Choroid plexus epithelial cell (primary cell): ENCODE data around the gene PRKG1.

Source experiments
- DNase-seq: peaks from one replicate; pipeline ENCODE4 v3.0.0-alpha.2; 2010; ENCODE audit warnings: low read depth
- H3K4me3 ChIP-seq: 2 replicates; pipeline ENCODE4 v1.5.1; 2011; ENCODE audit warnings: low read depth, mild to moderate bottlenecking, control low read depth, low read length, moderate library complexity
- CTCF ChIP-seq: conservative IDR thresholded peaks from 2 replicates; pipeline ENCODE4 v1.5.1; 2011; ENCODE audit warnings: low read depth, mild to moderate bottlenecking, control low read depth, inconsistent platforms, low read length, moderate library complexity

The PRKG1 gene

GRCh38 chr10:51109801-51110533 lies 35.7 kb downstream of the PRKG1 start:
- no peak overlapping the region for H3K4me3 ChIP-seq
- no peak for TF ChIP-seq CTCF
- DNase-seq = peak; percentile 52

GRCh38 chr10:51112013-51112412 lies 37.7 kb downstream of the PRKG1 start:
- DNase-seq = no peak
- no peak overlapping the region for H3K4me3 ChIP-seq
- no peak for TF ChIP-seq CTCF

- no peak overlapping the region for H3K4me3 ChIP-seq
- no peak for TF ChIP-seq CTCF
- DNase-seq = no peak
Observed at GRCh38 chr10:51113007-51113406, 38.7 kb downstream of the PRKG1 start.

- no peak for DNase-seq
- no peak for TF ChIP-seq CTCF
- no peak overlapping the region for H3K4me3 ChIP-seq
Observed at GRCh38 chr10:51117053-51117660, 42.9 kb downstream of the PRKG1 start.

GRCh38 chr10:51117794-51118193 lies 43.5 kb downstream of the PRKG1 start:
- no peak for DNase-seq
- TF ChIP-seq CTCF = no peak
- no peak overlapping the region for H3K4me3 ChIP-seq

GRCh38 chr10:51119441-51119840 lies 45.2 kb downstream of the PRKG1 start:
- DNase-seq = no peak
- no peak for TF ChIP-seq CTCF
- H3K4me3 ChIP-seq = no peak overlapping the region

GRCh38 chr10:51121861-51122260 lies 47.6 kb downstream of the PRKG1 start:
- no peak for TF ChIP-seq CTCF
- DNase-seq = no peak
- no peak overlapping the region for H3K4me3 ChIP-seq
